ENCODE data around the gene IL17C. TPM values are rescaled to one million over a fixed set of nuclear protein-coding genes. Genes with fewer than 3 reads are reported as not detected.

IL17C gene
- total and polyA plus RNA-seq, 12 donors: not detected

DNA sequence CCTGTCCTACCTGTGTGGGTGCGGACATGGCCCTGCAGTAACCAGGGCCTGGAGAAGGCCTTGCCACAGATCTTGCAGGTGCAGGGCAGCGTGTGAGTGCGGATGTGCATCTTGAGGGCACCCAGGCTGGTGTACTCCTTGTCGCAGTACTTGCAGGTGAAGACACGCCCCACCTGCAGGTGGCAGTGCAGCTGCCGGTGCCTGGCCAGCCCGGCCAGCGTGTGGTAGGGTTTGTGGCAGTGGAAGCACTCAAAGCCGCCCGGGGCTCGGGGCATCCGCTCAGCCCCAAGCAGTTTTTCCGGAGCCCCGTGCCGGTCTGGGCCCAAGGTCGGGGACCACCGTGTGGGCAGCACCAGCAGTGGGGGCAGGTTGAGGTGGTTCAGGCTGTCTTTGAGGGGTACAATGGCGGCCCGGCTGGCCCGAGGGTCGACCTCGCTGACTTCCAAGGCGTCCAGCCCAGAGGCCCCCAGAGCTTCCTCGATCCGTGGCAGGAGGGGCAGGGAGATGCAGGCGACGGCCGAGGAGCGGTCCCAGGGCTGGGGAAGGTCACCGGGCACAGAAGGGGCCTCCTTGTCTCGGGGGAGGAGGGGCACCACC lies 42.8 kb downstream of the IL17C start:
- peak in 1 of 7 donors; percentile 42 for DNase-seq
- intact Hi-C loops (cut with DNase I): no loop called here
- Histone ChIP-seq H3K9me3 (replicated peaks in 1 of 3) (no peaks in the 10 kb centered on the region), H3K27ac (no peak overlapping the region), H3K4me3 (no peak overlapping the region), H3K36me3 (replicated peaks in 1 of 2) (no peaks in the 10 kb centered on the region), H3K4me1 (replicated peaks in 1 of 2) (peaks cover 6 to 18% of the 10 kb centered on the region in 2 donors), H3K27me3 (peaks cover 16% of the 10 kb centered on the region)
- 27 to 36% (median 32%) methylated on average over 13 to 31 of the region's 31 CpGs for WGBS, 4 donors
- TF ChIP-seq, protein P1, sequence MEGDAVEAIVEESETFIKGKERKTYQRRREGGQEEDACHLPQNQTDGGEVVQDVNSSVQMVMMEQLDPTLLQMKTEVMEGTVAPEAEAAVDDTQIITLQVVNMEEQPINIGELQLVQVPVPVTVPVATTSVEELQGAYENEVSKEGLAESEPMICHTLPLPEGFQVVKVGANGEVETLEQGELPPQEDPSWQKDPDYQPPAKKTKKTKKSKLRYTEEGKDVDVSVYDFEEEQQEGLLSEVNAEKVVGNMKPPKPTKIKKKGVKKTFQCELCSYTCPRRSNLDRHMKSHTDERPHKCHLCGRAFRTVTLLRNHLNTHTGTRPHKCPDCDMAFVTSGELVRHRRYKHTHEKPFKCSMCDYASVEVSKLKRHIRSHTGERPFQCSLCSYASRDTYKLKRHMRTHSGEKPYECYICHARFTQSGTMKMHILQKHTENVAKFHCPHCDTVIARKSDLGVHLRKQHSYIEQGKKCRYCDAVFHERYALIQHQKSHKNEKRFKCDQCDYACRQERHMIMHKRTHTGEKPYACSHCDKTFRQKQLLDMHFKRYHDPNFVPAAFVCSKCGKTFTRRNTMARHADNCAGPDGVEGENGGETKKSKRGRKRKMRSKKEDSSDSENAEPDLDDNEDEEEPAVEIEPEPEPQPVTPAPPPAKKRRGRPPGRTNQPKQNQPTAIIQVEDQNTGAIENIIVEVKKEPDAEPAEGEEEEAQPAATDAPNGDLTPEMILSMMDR (IDR thresholded peaks at IDR 0.05): peak in 1 of 6 experiments; percentile 28
- TF ChIP-seq POLR2A (IDR thresholded peaks at IDR 0.05): no peak

DNA sequence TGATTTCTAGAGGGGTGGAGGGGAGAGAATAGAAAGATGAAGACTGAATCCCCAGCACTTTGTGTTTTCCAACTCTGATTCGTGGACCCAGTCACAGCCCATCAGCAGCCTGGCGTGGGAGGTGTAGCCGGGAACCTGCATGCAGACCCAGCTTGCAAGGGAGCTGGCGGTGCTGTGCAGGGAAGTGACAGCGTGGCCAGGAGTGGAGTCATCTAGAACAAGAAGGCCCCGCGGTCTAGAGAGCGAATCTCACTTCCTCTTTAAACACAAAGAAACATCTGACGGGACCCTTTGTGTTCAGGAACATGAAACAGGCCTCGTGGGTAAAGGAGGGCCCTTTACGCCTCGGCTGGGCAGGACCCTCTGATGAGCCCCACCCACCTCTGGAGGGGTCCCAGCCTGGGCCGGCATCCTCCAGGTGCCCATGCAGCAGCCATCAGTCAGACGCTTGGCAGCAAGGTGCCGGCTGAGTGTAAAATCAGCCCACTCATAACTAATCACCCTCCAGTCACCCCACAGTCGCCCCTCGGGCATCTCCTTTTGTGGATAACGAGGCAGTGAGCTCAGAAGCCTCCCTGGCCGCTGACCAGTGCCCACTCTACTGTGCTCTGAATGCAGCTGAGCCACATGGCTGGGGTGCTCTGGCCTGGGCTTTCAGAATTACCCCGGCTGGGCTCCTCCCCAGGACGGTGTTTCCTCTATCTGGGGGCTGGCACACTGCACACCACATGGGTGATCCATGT lies 43.5 kb downstream of the IL17C start:
- 31 to 40% (median 34%) methylated on average over 8 to 21 of the region's 21 CpGs for WGBS, 4 donors
- H3K27me3 ChIP-seq: peaks cover 16% of the 10 kb centered on the region
- no peak overlapping the region for H3K4me3 ChIP-seq

DNA sequence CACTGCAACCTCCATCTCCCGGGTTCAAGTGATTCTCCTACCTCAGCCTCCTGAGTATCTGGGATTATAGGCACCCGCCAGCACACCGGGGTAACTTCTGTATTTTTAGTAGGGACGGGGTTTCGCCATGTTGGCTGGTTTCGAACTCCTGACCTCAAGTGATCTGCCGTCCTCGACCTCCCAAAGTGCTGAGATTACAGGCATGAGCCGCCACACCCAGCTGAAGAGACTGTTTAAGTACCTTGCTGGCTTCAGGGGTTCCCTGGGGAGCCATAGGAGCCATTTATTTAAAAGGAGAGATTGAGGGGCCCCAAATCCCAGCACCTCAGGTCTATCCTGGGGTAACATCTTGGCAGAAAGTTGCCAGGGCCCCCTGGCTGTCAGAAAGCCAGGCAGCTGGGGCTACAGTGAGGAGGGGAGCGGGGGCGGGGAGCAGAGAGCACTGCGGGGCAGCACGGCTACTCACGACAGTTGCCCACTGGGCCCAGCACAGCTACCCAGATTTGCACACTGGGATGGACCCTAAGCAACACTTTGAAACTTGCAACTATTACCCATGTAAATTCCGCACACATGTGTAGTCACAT lies 46.3 kb downstream of the IL17C start:
- TF ChIP-seq, protein P1 (IDR thresholded peaks at IDR 0.05): no peak
- TF ChIP-seq POLR2A (IDR thresholded peaks at IDR 0.05): no peak
- 43 to 74% (median 56%) methylated on average over 5 to 15 of the region's 15 CpGs for WGBS, 4 donors
- H3K4me1 ChIP-seq (replicated peaks in 1 of 2): peaks cover 13 to 26% of the 10 kb centered on the region in 2 donors
- intact Hi-C loops (cut with DNase I): no loop called here
- peaks cover 20% of the 10 kb centered on the region for H3K27me3 ChIP-seq
- DNase-seq: no peak
- H3K27ac ChIP-seq: peak overlapping the region in 1 of 5 donors; percentile 17
- H3K9me3 ChIP-seq (replicated peaks in 1 of 3): no peaks in the 10 kb centered on the region
- H3K4me3 ChIP-seq: no peak overlapping the region
- no peaks in the 10 kb centered on the region for H3K36me3 ChIP-seq (replicated peaks in 1 of 2)

More for the DNA sequence above, 43.5 kb downstream of the IL17C start:
- TF ChIP-seq, protein P1 (IDR thresholded peaks at IDR 0.05): no peak
- no peak for TF ChIP-seq POLR2A (IDR thresholded peaks at IDR 0.05)
- intact Hi-C loops (cut with DNase I): no loop called here
- no peaks in the 10 kb centered on the region for H3K9me3 ChIP-seq (replicated peaks in 1 of 3)
- peak in 4 of 7 donors; percentile 59 to 78 (median 63) for DNase-seq
- H3K4me1 ChIP-seq (replicated peaks in 1 of 2): peaks cover 13 to 25% of the 10 kb centered on the region in 2 donors
- H3K27ac ChIP-seq: peak overlapping the region in 3 of 5 donors; percentile 51 to 83 (median 62)
- H3K36me3 ChIP-seq (replicated peaks in 1 of 2): no peaks in the 10 kb centered on the region
